GM21390 (cell line): ENCODE data around the gene ARHGEF28.

Experiments
- ATAC-seq: cut with Tn5 transposase; IDR thresholded peaks from one replicate; pipeline ENCODE4 v1.9.1; 2021; ENCODE audit not compliant: unreplicated experiment

The ARHGEF28 gene, protein sequence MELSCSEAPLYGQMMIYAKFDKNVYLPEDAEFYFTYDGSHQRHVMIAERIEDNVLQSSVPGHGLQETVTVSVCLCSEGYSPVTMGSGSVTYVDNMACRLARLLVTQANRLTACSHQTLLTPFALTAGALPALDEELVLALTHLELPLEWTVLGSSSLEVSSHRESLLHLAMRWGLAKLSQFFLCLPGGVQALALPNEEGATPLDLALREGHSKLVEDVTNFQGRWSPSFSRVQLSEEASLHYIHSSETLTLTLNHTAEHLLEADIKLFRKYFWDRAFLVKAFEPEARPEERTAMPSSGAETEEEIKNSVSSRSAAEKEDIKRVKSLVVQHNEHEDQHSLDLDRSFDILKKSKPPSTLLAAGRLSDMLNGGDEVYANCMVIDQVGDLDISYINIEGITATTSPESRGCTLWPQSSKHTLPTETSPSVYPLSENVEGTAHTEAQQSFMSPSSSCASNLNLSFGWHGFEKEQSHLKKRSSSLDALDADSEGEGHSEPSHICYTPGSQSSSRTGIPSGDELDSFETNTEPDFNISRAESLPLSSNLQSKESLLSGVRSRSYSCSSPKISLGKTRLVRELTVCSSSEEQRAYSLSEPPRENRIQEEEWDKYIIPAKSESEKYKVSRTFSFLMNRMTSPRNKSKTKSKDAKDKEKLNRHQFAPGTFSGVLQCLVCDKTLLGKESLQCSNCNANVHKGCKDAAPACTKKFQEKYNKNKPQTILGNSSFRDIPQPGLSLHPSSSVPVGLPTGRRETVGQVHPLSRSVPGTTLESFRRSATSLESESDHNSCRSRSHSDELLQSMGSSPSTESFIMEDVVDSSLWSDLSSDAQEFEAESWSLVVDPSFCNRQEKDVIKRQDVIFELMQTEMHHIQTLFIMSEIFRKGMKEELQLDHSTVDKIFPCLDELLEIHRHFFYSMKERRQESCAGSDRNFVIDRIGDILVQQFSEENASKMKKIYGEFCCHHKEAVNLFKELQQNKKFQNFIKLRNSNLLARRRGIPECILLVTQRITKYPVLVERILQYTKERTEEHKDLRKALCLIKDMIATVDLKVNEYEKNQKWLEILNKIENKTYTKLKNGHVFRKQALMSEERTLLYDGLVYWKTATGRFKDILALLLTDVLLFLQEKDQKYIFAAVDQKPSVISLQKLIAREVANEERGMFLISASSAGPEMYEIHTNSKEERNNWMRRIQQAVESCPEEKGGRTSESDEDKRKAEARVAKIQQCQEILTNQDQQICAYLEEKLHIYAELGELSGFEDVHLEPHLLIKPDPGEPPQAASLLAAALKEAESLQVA (N-terminal part only)

GRCh38 chr5:73625944-73626811, at the start of gene ARHGEF28:
Gene ARHGEF28 (plus strand): TSS chr5:73626196. CDS start chr5:73684852, 58,656 bp downstream.
- ATAC-seq, result peak; percentile 65

DNA sequence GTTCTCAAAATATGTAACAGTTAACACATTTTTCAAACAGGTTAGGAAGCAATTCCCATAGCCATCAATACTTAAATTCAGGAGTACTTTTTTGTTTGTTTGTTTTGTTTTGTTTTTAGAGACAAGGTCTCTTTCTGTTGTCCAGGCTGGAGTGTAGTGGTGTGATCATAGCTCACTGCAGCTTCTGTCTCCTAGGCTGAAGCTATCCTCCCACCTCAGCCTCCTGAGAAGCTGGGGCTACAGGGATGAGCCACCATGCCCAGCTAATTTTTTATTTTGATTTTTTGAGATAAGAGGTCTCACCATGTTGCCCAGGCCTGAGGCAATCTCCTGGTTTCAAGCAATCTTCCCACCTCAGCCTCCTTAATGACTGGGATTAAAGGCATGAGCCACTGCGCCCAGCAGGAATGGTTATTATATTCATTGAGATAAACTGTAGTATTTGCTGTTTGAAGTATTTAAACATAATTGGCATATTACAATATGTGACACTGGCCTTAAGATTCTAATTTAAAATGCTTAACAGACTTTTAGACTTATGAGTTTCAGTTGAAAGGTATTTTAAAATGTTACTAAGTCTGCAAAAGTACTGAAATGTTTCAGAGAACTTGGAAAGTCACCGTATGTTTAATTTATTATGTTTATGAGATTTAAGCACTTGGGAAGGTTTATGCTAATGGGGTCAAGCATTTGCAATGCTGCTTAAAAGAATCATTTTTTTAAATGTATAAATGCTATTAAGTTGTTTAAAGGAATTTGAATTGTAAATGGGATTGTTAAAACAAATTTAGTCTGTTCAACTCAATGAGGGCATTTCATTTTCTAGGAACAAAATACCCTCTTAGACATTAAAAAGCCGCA, 43.5 kb upstream of the ARHGEF28 start:
- no peak for ATAC-seq

DNA sequence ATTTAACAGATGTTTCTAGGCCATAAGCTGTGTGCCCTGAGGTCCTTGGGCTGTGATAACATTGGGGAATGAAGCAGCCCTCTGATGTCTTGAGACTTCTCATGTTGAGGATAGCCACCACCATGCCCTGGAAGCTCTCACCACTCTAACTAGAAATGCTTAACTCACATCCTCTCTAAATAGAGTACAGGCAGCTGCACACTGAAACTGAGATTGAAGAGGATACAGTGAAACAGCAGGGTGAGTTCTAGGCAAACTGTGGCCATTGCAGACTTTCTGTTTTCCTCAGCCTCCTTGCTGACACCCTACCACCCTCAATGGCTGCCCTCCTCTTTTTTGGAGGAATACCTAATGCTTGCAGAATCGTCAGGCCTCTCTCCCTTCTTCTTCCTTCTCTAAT, 38.1 kb upstream of the ARHGEF28 start:
- peak; percentile 86 for ATAC-seq

- peak; percentile 54 for ATAC-seq
Observed at GRCh38 chr5:73591102-73591695, 34.8 kb upstream of the ARHGEF28 start.

GRCh38 chr5:73591698-73592501, 34.1 kb upstream of the ARHGEF28 start:
- no peak for ATAC-seq

GRCh38 chr5:73592551-73592950, 33.4 kb upstream of the ARHGEF28 start:
- ATAC-seq, result no peak

DNA sequence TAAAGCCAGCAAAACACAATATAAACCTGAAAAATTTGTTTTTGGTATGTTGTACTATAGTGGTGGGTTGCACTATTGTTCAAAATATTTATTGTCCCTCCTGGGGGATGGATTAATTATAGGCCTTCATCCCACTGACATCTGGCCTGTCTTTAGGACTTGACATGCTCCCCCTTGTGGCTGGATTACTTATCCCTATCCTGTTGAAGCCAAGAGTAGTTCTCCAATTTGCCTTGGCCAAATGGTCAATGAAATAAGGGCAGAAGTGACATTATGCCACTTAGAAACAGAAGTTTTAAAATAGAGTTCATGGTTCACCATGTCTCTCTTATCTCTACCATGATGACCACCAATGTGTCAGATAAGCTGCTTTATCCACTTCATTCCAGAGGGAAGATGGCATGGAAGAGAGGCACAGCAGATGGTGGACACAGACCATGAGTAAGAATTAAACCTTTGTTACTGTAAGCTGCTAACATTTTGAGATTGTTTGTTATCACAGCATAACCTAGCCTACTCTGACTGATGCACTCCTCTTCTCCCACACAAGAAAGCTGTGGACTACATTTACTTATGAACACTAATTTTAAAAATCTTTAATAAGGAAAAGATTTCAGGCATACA, 29.2 kb upstream of the ARHGEF28 start:
- ATAC-seq, result no peak

GRCh38 chr5:73599380-73599779, 26.6 kb upstream of the ARHGEF28 start:
- no peak for ATAC-seq

- ATAC-seq, result no peak
Observed at GRCh38 chr5:73603998-73604397, 22.0 kb upstream of the ARHGEF28 start.

DNA sequence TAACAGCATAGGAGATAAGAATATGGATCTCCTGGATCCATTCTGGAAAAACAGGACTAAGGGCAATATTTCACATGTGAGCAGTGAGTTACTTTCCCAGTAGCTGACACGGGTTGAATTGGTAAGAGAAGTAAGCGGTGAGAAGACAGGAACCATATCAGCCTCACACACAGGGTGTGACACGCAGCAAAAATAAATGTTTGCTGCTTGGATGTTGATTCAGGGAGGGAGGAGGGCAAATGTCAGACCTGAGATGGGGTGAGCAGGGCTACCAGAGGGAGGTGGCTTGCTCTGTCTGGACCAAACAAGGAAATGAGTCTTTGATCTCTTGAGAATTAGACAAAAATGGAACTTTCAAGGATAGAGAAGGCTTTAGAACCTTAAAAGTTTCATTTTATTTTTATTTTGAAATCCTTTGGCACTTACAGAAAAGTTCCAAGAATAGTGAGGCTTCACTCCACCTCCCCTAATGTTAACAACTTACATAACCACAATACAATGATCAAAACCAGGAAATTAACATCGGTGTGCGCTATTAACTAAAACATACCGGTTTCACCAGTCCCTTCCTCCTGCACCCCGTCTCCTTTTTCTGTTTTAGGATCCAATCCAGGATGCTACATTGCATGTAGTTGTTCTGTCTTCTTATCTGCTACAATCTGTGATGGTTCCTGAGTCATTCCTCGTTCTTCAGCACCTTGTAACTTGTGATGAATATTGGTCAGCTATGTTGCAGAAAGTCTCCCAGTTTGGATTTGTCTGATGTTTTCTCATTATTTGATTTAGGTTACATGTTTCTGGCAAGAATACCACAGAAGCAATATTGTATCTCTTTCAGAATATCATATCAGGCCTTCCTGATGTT, 20.5 kb upstream of the ARHGEF28 start:
- ATAC-seq, result no peak

DNA sequence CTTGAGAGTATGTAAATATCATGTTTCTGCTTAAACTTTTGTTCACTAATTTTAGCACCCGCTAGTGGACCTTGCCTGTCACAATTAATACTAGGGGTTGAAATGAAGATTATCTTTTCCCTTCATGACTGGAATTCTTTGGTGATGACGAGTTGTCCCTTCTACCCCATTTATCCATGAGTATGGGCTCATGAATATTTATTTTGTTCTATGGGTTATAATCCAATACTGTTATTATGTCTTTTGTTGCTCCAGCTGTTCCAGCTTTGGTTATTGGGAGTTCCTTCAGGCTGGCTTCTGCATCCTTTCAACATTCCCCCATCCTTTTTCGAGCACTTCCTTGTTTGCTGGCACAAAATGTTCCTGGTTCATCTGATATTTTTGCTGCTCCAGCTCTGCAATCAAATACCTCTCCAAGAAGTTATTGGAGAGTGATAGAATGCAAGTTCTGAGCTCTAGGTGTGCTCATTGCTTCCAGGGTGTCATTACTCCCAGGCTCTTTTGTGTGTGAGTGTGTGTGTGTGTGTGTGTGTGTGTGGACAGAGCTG, 19.7 kb upstream of the ARHGEF28 start:
- no peak for ATAC-seq

DNA sequence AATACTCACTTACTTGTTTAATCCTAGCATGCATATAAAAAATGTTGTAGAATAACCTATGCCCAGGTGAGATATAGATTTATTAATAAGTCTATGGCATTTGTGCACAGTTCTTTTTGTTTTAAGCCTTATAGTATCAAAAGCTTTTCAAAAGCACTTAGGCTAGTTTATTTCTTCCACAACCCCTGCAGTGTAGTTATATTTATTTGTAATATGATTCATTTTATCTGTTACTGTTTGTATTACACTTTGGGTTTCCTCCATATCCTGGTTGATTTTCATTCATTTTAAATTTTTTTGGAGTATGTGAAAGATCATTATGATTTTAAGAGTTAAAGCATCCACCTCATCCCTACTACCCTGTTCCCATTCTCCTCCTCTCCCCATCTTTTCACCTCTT, 18.8 kb upstream of the ARHGEF28 start:
- no peak for ATAC-seq

GRCh38 chr5:73612799-73613198, 13.2 kb upstream of the ARHGEF28 start:
- ATAC-seq, result no peak

DNA sequence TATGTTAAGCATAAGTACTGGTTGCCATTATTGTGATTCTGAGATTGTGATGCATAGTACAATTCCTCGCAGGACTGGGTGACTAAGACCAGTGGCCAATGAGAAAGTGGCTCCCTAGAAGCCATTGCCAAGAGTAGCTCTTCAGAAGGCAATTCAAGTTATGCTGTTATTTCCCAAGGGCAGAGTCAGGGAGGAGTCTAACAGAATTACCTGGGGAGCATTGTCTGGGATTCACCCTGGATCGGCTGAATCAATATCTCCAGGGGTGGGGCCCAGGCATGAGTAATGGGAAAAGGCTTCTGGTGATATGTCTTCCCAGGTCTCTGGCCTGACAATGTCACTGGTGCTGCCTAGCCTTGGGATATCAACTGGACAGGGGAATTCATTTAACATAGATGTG, 10.9 kb upstream of the ARHGEF28 start:
- ATAC-seq, result no peak

DNA sequence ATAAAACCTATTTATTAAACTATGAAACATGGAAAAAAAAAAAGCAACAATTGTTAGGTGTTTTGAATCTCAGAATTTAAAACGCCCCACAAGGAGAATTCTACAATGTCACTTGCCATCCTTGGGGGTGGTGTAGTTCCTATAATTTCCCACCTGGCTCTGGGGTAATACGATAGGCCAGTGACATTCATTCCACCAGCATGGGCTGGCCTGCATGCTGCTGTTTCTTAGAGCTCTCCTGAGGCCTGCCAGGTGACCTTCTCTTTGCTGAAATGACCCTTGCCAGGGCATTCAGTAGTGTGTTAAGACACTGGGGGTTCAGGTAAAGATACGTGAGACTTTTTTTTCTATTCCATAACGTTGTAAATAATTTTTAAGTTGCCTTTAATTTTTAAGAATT, 10.0 kb upstream of the ARHGEF28 start:
- ATAC-seq, result no peak

GRCh38 chr5:73617510-73618279, 8.3 kb upstream of the ARHGEF28 start:
- no peak for ATAC-seq
